ENCODE measurements around the gene CHD9NB. TPM values are rescaled to one million over a fixed set of nuclear protein-coding genes. Genes with fewer than 3 reads are reported as not detected.
"Not testable (repeated sequence)": the region's sequence is repeated elsewhere in the genome, so short reads cannot be mapped to it uniquely, and the experiment has no call there.

The CHD9NB gene
- total and polyA plus RNA-seq, 4 donors = 2.5 to 25.7 (median 2.9) TPM

DNA sequence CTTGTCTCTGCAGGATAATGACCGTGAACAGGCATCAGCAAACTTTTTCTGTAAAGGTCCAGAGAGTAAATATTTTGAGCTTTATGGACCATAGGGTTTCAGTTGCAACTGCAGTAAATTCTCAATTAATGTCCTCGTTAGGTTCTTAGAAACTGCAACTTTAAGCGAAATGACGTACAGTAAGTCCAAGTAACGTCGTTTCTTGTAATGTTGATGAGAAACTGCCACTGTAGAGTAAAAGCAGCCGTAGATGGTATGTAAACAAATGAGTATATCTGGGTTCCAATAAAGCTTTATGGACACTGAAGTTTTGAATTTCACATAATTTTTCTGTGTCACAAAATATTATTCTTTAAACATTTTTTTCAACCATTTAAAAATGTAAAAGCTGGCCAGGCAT lies 7.0 kb upstream of the CHD9NB start:
- H3K9me3 ChIP-seq (ENCODE audit: control insufficient read depth, insufficient read depth, low read length) = no peaks in the 10 kb centered on the region
- H3K4me1 ChIP-seq (ENCODE audit: control insufficient read depth, insufficient read depth, low read length) = peaks cover 19% of the 10 kb centered on the region
- no peak overlapping the region for H3K27ac ChIP-seq (ENCODE audit: low read depth, low read length)
- peaks cover 2% of the 10 kb centered on the region for H3K36me3 ChIP-seq (ENCODE audit: control insufficient read depth, insufficient read depth, low read length)
- no peak for DNase-seq (ENCODE audit: low read depth in 4 of 6, low spot score in 6 of 6)
- H3K27me3 ChIP-seq (ENCODE audit: control insufficient read depth, insufficient read depth, low read length) = no peaks in the 10 kb centered on the region
- H3K4me3 ChIP-seq (ENCODE audit: low read depth, low read length) = no peak overlapping the region
- WGBS (ENCODE audit: insufficient coverage) = 100% methylated on average over 2 of the region's 7 CpGs

DNA sequence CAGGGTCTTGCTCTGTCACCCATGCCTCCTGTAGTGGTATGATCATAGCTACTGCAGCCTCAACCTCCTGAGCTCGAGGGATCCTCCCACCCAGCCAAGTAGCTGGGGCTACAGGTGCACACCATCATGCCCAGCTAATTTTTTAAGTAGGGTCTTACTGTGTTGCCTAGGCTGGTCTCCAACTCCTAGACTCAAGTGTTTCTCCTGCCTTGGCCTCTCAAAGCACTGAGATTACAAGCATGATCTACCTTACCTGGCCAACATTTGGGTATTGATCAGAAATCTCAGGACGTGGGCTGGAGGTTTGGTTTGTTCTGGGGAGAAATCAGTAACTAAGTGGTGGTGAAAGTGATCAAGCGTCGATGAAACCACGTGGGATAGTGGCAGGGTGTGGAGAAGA lies 6.2 kb upstream of the CHD9NB start:
- H3K9me3 ChIP-seq (ENCODE audit: control insufficient read depth, insufficient read depth, low read length) = no peaks in the 10 kb centered on the region
- peaks cover 24% of the 10 kb centered on the region for H3K4me1 ChIP-seq (ENCODE audit: control insufficient read depth, insufficient read depth, low read length)
- no peak overlapping the region for H3K27ac ChIP-seq (ENCODE audit: low read depth, low read length)
- DNase-seq (ENCODE audit: low read depth in 4 of 6, low spot score in 6 of 6) = no peak
- H3K36me3 ChIP-seq (ENCODE audit: control insufficient read depth, insufficient read depth, low read length) = peaks cover 2% of the 10 kb centered on the region
- no peaks in the 10 kb centered on the region for H3K27me3 ChIP-seq (ENCODE audit: control insufficient read depth, insufficient read depth, low read length)
- no peak overlapping the region for H3K4me3 ChIP-seq (ENCODE audit: low read depth, low read length)
- 91% methylated on average over 5 of the region's 5 CpGs for WGBS (ENCODE audit: insufficient coverage)

DNA sequence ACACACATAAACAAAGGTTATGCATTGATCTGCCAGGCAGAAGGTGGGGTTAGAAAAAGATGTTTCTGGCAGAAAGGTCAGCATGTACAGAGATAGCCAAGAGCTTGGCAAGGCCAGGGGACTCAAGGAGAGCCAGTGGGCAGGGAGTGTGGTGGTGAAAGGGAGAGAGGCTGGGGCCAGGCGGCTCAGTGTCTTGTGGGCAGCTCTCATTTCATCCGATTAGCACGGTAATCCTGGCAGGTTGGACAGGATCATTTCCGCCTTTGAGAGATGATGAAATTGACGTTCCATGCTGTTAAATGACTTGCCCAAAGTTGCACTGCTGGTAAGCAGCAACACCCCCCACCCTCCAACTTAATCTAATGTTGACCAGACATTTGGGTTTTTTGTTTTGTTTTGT lies 5.7 kb upstream of the CHD9NB start:
- Histone ChIP-seq H3K27me3 (ENCODE audit: control insufficient read depth, insufficient read depth, low read length) (no peaks in the 10 kb centered on the region), H3K4me3 (ENCODE audit: low read depth, low read length) (no peak overlapping the region), H3K27ac (ENCODE audit: low read depth, low read length) (no peak overlapping the region), H3K9me3 (ENCODE audit: control insufficient read depth, insufficient read depth, low read length) (no peaks in the 10 kb centered on the region), H3K4me1 (ENCODE audit: control insufficient read depth, insufficient read depth, low read length) (peaks cover 24% of the 10 kb centered on the region), H3K36me3 (ENCODE audit: control insufficient read depth, insufficient read depth, low read length) (peaks cover 2% of the 10 kb centered on the region)
- DNase-seq (ENCODE audit: low read depth in 4 of 6, low spot score in 6 of 6) = no peak
- WGBS (ENCODE audit: insufficient coverage) = 100% methylated on average over 1 of the region's 5 CpGs

DNA sequence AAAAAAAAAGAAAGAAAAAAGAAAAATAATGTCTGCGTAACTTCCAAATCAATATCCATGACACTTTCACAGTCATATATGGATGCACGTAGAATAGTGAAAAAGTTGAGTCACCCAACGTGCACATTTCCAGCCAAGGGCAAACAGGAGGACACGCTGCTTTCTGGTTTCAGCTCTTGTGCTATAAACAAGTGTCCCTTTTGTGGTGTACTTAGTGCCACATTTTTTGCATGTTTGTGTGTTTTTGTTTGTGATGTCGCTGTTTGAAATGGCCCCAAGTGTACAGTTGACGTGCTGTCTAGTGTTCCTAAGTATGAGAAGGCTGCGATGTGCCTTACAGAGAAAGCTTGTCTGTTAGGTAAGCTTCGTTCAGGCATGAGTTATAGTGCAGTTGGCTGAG lies 5.0 kb upstream of the CHD9NB start:
- peaks cover 2% of the 10 kb centered on the region for H3K36me3 ChIP-seq (ENCODE audit: control insufficient read depth, insufficient read depth, low read length)
- no peak overlapping the region for H3K27ac ChIP-seq (ENCODE audit: low read depth, low read length)
- WGBS (ENCODE audit: insufficient coverage) = 63% methylated on average over 6 of the region's 8 CpGs
- no peak for DNase-seq (ENCODE audit: low read depth in 4 of 6, low spot score in 6 of 6)
- H3K27me3 ChIP-seq (ENCODE audit: control insufficient read depth, insufficient read depth, low read length) = no peaks in the 10 kb centered on the region
- H3K9me3 ChIP-seq (ENCODE audit: control insufficient read depth, insufficient read depth, low read length) = no peaks in the 10 kb centered on the region
- H3K4me1 ChIP-seq (ENCODE audit: control insufficient read depth, insufficient read depth, low read length) = peaks cover 24% of the 10 kb centered on the region
- no peak overlapping the region for H3K4me3 ChIP-seq (ENCODE audit: low read depth, low read length)

DNA sequence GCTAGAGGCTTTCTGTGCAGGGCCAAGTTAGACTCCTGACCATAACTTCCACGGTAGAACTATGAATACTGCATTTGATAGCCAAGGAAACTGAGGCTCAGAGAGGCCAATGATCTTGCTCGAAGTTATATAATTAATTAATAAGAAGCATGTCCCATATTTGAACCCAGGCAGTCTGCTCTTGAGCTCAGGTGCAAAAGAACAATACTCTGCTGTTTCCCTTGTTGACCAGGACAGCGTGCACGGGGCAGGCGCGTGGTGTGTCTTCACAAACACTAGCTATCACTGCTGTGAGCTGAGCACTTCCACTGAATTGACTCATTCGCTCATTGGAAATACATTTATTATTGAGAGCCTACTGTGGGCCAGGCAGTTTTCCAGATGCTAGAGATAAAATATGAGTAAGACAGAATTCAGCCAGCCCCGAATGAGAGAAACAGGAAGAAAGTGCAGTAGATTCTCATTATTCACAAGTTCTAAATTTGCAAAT lies 3.7 kb upstream of the CHD9NB start:
- Histone ChIP-seq H3K4me3 (ENCODE audit: low read depth, low read length) (peak overlapping the region; percentile 86), H3K27me3 (ENCODE audit: control insufficient read depth, insufficient read depth, low read length) (no peaks in the 10 kb centered on the region), H3K9me3 (ENCODE audit: control insufficient read depth, insufficient read depth, low read length) (no peaks in the 10 kb centered on the region), H3K36me3 (ENCODE audit: control insufficient read depth, insufficient read depth, low read length) (no peaks in the 10 kb centered on the region), H3K4me1 (ENCODE audit: control insufficient read depth, insufficient read depth, low read length) (peaks cover 24% of the 10 kb centered on the region), H3K27ac (ENCODE audit: low read depth, low read length) (peak overlapping the region; percentile 92)
- no CpG with 5 or more reads among the region's 8 CpGs for WGBS (ENCODE audit: insufficient coverage)
- DNase-seq (ENCODE audit: low read depth in 4 of 6, low spot score in 6 of 6) = no peak

DNA sequence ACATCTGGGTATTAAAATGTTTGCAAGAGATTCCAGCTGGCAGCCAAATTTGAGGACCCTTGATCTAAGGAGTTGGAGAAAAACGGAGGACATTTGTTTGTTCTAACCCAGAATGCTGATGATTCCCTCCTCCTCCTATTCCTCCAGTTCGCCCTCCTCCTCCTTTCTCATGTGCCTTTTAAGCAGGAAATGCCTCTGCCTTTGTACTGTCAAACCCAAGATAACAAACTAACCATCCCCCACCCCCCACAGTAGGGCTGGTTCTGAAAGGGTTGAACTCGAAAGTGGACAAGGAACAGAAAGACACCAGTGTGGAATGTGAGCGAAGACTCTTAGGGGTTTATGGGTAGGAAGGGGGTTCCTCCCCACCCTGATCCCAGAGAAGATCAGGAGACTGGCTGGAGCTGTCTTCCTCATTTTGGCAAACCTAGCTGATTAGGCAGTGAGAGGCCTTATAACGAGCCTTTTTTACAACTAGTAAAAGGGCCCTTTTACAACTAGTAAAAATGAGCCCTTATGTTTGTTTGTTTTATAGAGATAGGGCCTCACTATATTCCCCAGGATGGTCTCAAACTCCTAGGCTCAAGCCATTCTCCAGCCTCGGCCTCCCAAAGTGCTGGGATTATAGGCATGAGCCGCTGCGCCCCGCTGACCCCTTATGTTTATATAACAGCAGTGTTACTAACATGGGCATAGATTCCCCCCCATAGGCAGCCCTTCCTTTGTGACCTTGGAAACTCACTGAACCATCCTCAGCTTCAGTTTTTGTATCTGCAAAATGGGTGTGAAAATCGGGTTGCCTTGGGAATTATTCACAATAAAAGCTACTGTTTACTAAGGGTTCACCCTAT lies 3.1 kb upstream of the CHD9NB start:
- Histone ChIP-seq H3K9me3 (ENCODE audit: control insufficient read depth, insufficient read depth, low read length) (no peaks in the 10 kb centered on the region), H3K4me3 (ENCODE audit: low read depth, low read length) (peak overlapping the region; percentile 86), H3K4me1 (ENCODE audit: control insufficient read depth, insufficient read depth, low read length) (peaks cover 24% of the 10 kb centered on the region), H3K27ac (ENCODE audit: low read depth, low read length) (peak overlapping the region; percentile 92), H3K36me3 (ENCODE audit: control insufficient read depth, insufficient read depth, low read length) (no peaks in the 10 kb centered on the region), H3K27me3 (ENCODE audit: control insufficient read depth, insufficient read depth, low read length) (no peaks in the 10 kb centered on the region)
- WGBS (ENCODE audit: insufficient coverage) = 40% methylated on average over 1 of the region's 10 CpGs
- peak in 3 of 6 donors; percentile 53 to 70 (median 70) for DNase-seq (ENCODE audit: low read depth in 4 of 6, low spot score in 6 of 6)

DNA sequence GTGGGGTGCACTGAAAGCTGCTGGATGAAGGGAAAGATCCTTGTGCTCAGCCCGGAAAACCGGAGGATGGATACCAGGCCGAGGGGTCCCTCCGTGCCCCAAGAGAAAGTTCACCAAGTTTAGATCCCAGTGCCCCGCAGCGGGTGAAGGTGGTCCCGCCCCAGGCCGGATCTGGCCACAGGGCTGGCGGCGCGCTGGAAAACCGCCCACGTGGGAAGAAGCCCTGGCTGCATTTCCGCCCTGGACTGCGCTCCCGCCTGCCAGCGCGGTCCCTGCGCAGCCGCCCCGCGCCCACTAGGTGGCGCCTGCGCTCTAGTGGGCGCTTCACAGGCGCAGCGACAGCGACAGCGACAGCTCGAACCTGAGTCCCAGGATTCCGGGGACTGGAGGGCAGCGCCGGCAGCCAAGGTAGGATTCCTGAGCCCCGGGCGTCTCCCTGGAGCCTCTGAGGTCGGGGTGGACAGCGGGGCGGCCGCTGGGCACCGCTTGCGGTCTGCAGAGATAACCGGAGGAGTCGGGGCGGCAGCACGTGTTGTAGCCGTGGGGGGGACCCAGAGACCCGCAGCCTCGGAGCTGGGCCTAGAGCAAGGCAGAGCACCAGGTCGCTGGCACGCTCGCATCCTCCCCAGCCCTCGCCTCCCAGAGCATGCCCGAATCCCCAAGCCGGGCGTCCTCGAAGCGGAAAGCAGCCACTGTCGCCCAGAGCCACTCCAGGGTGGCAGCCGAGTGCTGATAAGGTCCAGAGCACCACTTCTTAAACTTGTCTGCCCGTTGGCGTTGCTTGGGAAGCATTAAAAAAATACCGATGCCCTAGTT lies 2.2 kb upstream of the CHD9NB start, which contains the start of gene CHD9:
Gene CHD9, plus strand, starts transcription at position 322 of the 816 bp plus-strand sequence. CDS start 101,099 bp downstream, outside the sequence.
- DNase-seq (ENCODE audit: low read depth in 4 of 6, low spot score in 6 of 6) = peak; percentile 76 to 96 (median 86)
- Histone ChIP-seq H3K4me3 (ENCODE audit: low read depth, low read length) (peak within 1 kb of the TSS; percentile 86), H3K27ac (ENCODE audit: low read depth, low read length) (peak within 1 kb of the TSS; percentile 92), H3K9me3 (ENCODE audit: control insufficient read depth, insufficient read depth, low read length) (no peaks in the 10 kb centered on the region), H3K36me3 (ENCODE audit: control insufficient read depth, insufficient read depth, low read length) (no peaks in the 10 kb centered on the region), H3K27me3 (ENCODE audit: control insufficient read depth, insufficient read depth, low read length) (no peaks in the 10 kb centered on the region), H3K4me1 (ENCODE audit: control insufficient read depth, insufficient read depth, low read length) (peaks cover 24% of the 10 kb centered on the region)
- 1% methylated on average over 59 of the region's 62 CpGs for WGBS (ENCODE audit: insufficient coverage)

DNA sequence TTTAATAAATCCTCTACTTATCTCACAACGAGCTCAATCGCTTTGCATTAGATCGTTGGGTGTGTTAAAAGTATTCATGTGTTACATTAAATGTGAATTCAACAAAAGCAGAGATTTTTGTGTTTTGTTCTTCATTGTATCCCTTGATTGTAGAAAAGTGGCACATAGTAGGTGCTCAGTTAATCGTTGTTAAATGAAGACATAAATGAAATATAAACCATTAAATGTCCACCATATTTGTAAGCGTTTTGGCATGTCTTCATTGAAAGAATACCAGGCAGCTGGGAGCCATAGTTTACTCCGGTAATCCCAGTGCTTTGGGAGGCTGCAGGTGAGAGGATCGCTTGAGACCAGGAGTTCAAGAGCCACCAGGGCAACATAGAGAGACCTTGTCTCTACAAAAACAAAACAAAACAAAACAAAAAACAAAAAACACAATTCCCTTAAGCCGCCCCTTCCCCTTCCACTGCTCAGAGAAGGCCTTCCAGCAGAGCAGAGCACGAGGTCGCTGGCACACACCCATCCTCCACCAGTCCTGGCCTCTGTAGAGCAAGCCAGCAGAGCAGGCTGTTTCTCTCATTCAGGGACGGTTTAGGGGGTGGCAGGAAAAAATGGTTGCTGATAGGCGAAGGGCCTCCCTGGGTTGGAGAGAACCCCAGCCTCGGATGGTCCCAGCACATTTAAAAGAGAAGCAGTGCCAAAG lies 1.4 kb upstream of the CHD9NB start:
- 31% methylated on average over 4 of the region's 13 CpGs for WGBS (ENCODE audit: insufficient coverage)
- H3K4me1 ChIP-seq (ENCODE audit: control insufficient read depth, insufficient read depth, low read length) = peaks cover 24% of the 10 kb centered on the region
- no peaks in the 10 kb centered on the region for H3K36me3 ChIP-seq (ENCODE audit: control insufficient read depth, insufficient read depth, low read length)
- H3K27ac ChIP-seq (ENCODE audit: low read depth, low read length) = peak overlapping the region; percentile 92
- no peaks in the 10 kb centered on the region for H3K27me3 ChIP-seq (ENCODE audit: control insufficient read depth, insufficient read depth, low read length)
- peak overlapping the region; percentile 86 for H3K4me3 ChIP-seq (ENCODE audit: low read depth, low read length)
- no peaks in the 10 kb centered on the region for H3K9me3 ChIP-seq (ENCODE audit: control insufficient read depth, insufficient read depth, low read length)
- DNase-seq (ENCODE audit: low read depth in 4 of 6, low spot score in 6 of 6) = no peak

DNA sequence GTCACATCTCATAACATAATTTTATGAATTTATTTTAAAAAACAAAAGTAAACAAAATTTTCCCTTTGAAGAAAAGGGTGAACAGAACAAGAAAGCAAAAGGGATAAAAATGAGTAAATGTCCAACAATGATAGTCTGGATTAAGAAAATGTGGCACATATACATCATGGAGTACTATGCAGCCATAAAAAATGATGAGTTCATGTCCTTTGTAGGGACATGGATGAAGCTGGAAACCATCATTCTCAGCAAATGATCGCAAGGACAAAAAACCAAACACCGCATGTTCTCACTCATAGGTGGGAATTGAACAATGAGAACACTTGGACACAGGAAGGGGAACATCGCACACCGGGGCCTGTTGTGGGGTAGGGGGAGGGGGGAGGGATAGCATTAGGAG lies 1.4 kb downstream of the CHD9NB start:
- H3K27ac ChIP-seq (ENCODE audit: low read depth, low read length); H3K27me3 ChIP-seq (ENCODE audit: control insufficient read depth, insufficient read depth, low read length); H3K9me3 ChIP-seq (ENCODE audit: control insufficient read depth, insufficient read depth, low read length); H3K4me3 ChIP-seq (ENCODE audit: low read depth, low read length); DNase-seq (ENCODE audit: low read depth in 4 of 6, low spot score in 6 of 6); H3K36me3 ChIP-seq (ENCODE audit: control insufficient read depth, insufficient read depth, low read length): not testable (repeated sequence)
- H3K4me1 ChIP-seq (ENCODE audit: control insufficient read depth, insufficient read depth, low read length) = peaks cover 15% of the 10 kb centered on the region
- WGBS (ENCODE audit: insufficient coverage) = no CpG with 5 or more reads among the region's 4 CpGs
